Mesenchymal stem cell (in vitro differentiated cells and primary cell): ENCODE measurements around the gene IL21R.
A peak's percentile ranks its signal among the peaks of the same experiment; 100 is the strongest.
"Not testable (repeated sequence)": the region's sequence is repeated elsewhere in the genome, so short reads cannot be mapped to it uniquely, and the experiment has no call there.

Source experiments
- DNase-seq: peaks from one replicate; pipeline ENCODE4 v3.0.0-alpha.2; 2013
- H2AFZ ChIP-seq: one replicate; pipeline ENCODE4 v1.6.1; 2013; ENCODE audit warnings: low read depth, mild to moderate bottlenecking, control low read depth, inconsistent platforms, low read length, moderate library complexity
- H2AK5ac ChIP-seq: 2 replicates; pipeline ENCODE4 v1.6.1; 2013; ENCODE audit warnings: low read length, moderate library complexity, mild to moderate bottlenecking, inconsistent platforms; ENCODE audit not compliant: severe bottlenecking
- H2BK120ac ChIP-seq: one replicate; pipeline ENCODE4 v1.6.1; 2013; ENCODE audit warnings: low read depth, mild to moderate bottlenecking, inconsistent platforms, low read length, moderate library complexity
- H2BK12ac ChIP-seq, 2 experiments: one replicate each; pipeline ENCODE4 v1.6.1; 2013; ENCODE audit warnings: inconsistent platforms in 2 of 2, low read length in 2 of 2, mild to moderate bottlenecking in 2 of 2, moderate library complexity in 2 of 2, control low read depth in 1 of 2
- H2BK15ac ChIP-seq: one replicate; pipeline ENCODE4 v1.6.1; 2013; ENCODE audit warnings: mild to moderate bottlenecking, low read depth, inconsistent platforms; ENCODE audit not compliant: poor library complexity, severe bottlenecking
- H2BK5ac ChIP-seq: 2 replicates; pipeline ENCODE4 v1.6.1; 2013; ENCODE audit warnings: low read depth, mild to moderate bottlenecking, low read length, control low read depth, inconsistent platforms; ENCODE audit not compliant: poor library complexity, severe bottlenecking
- H3K14ac ChIP-seq, 2 experiments: one replicate each; pipeline ENCODE4 v1.6.1; 2013; ENCODE audit warnings: inconsistent platforms in 2 of 2, low read length in 2 of 2, control low read depth in 1 of 2, mild to moderate bottlenecking in 1 of 2, moderate library complexity in 1 of 2
- H3K18ac ChIP-seq, 2 experiments: one replicate each; pipeline ENCODE4 v1.6.1; 2013; ENCODE audit warnings: inconsistent platforms in 2 of 2, low read length in 2 of 2, control low read depth in 1 of 2, low read depth in 1 of 2, mild to moderate bottlenecking in 1 of 2
- H3K23ac ChIP-seq, 2 experiments: one replicate each; pipeline ENCODE4 v1.6.1; 2013; ENCODE audit warnings: inconsistent platforms in 2 of 2, low read length in 2 of 2, mild to moderate bottlenecking in 2 of 2, moderate library complexity in 2 of 2, control low read depth in 1 of 2
- H3K27ac ChIP-seq: 2 replicates; pipeline ENCODE4 v1.5.1; 2013; ENCODE audit warnings: mild to moderate bottlenecking, moderate library complexity, low read length, control low read depth, inconsistent platforms; ENCODE audit not compliant: poor library complexity, severe bottlenecking
- H3K27me3 ChIP-seq, 2 experiments: 2 replicates each; pipeline versions ENCODE4 v1.6.1 to v1.7.0; 2013; ENCODE audit warnings: low read length in 2 of 2, mild to moderate bottlenecking in 2 of 2, moderate library complexity in 2 of 2, control low read depth in 1 of 2, inconsistent platforms in 1 of 2; ENCODE audit not compliant: control insufficient read depth in 1 of 2, insufficient read depth in 1 of 2
- H3K36me3 ChIP-seq, 2 experiments: 2 replicates each; pipeline versions ENCODE4 v1.6.1 to v1.7.0; 2013; ENCODE audit warnings: low read length in 2 of 2, control low read depth in 1 of 2, inconsistent platforms in 1 of 2, low read depth in 1 of 2, mild to moderate bottlenecking in 1 of 2; ENCODE audit not compliant: insufficient read depth in 2 of 2, control insufficient read depth in 1 of 2
- H3K4ac ChIP-seq, 2 experiments: one replicate each; pipeline ENCODE4 v1.6.1; 2013; ENCODE audit warnings: inconsistent platforms in 2 of 2, low read length in 2 of 2, mild to moderate bottlenecking in 2 of 2, moderate library complexity in 2 of 2, control low read depth in 1 of 2, low read depth in 1 of 2
- H3K4me1 ChIP-seq: 2 replicates; pipeline ENCODE4 v1.6.1; 2013; ENCODE audit warnings: low read depth, low read length, control low read depth; ENCODE audit not compliant: control insufficient read depth, insufficient read depth
- H3K4me2 ChIP-seq: 2 replicates; pipeline ENCODE4 v1.6.1; 2013; ENCODE audit warnings: low read length, mild to moderate bottlenecking, inconsistent platforms; ENCODE audit not compliant: poor library complexity, severe bottlenecking
- H3K4me3 ChIP-seq, 2 experiments: 2 replicates each; pipeline versions ENCODE4 v1.5.1 to v1.7.0; 2013; ENCODE audit warnings: low read length in 2 of 2, mild to moderate bottlenecking in 2 of 2, control low read depth in 1 of 2, low read depth in 1 of 2; ENCODE audit not compliant: insufficient read depth in 1 of 2
- H3K79me1 ChIP-seq: replicated peaks from 2 replicates; pipeline ENCODE4 v1.6.1; 2013; ENCODE audit warnings: mild to moderate bottlenecking, control low read depth, low read length, inconsistent platforms; ENCODE audit not compliant: poor library complexity, severe bottlenecking
- H3K9ac ChIP-seq: 2 replicates; pipeline ENCODE4 v1.7.0; 2013; ENCODE audit warnings: mild to moderate bottlenecking, low read length, moderate library complexity
- H3K9me3 ChIP-seq: 2 replicates; pipeline ENCODE4 v1.7.0; 2013; ENCODE audit warnings: mild to moderate bottlenecking, low read length; ENCODE audit not compliant: control insufficient read depth
- H4K8ac ChIP-seq: one replicate; pipeline ENCODE4 v1.6.1; 2013; ENCODE audit warnings: inconsistent platforms, mild to moderate bottlenecking, low read length, moderate library complexity
- H4K91ac ChIP-seq: one replicate; pipeline ENCODE4 v1.6.1; 2013; ENCODE audit warnings: mild to moderate bottlenecking, low read length, inconsistent platforms
- WGBS: methylation state at CpG from one replicate; pipeline ENCODE4 v1.1.7; 2013; ENCODE audit warnings: mixed read lengths; 5-methylcytosine and 5-hydroxymethylcytosine counted together

IL21R gene

GRCh38 chr16:27432558-27432957, 30.6 kb downstream of the IL21R start:
- H3K4me1 ChIP-seq, result peaks cover 8% of the 10 kb centered on the region
- H4K91ac ChIP-seq, result no peak overlapping the region
- no peak overlapping the region for H2BK15ac ChIP-seq
- H3K4me3 ChIP-seq, result peak overlapping the region in 1 of 2 experiments; percentile 45
- no peak overlapping the region for H2BK12ac ChIP-seq
- peak; percentile 51 for DNase-seq
- H3K36me3 ChIP-seq, result no peaks in the 10 kb centered on the region
- H2AFZ ChIP-seq, result no peak overlapping the region
- no peak overlapping the region for H2AK5ac ChIP-seq
- no peak overlapping the region for H3K18ac ChIP-seq
- no peak overlapping the region for H3K4me2 ChIP-seq
- H3K9ac ChIP-seq, result peak overlapping the region; percentile 76
- no peak overlapping the region for H3K23ac ChIP-seq
- H3K9me3 ChIP-seq, result no peaks in the 10 kb centered on the region
- WGBS, result 37% methylated on average over 6 of the region's 6 CpGs
- H4K8ac ChIP-seq, result no peak overlapping the region
- no peak overlapping the region for H3K4ac ChIP-seq
- no peaks in the 10 kb centered on the region for H3K79me1 ChIP-seq
- no peak overlapping the region for H3K27ac ChIP-seq
- H2BK5ac ChIP-seq, result no peak overlapping the region
- H2BK120ac ChIP-seq, result no peak overlapping the region
- H3K14ac ChIP-seq, result no peak overlapping the region
- H3K27me3 ChIP-seq, result no peaks in the 10 kb centered on the region

DNA sequence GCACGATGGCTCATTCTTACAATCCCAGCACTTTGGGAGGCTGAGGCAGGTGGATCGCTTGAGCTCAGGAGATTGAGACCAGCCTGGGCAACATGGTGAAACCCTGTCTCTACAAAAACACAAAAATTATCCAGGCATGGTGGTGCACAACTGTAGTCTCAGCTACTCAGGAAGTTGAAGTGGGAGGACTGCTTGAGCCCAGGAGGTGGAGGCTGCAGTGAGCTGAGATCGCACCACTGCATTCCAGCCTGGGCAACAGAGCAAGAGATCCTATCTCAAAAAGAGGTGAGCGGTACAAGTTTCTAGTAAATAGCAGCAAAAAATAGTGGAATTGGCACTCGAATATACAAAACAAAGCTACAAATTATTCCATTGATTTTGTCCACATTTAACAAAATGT, 31.2 kb downstream of the IL21R start:
- not testable (repeated sequence) for H2BK5ac ChIP-seq, H3K27ac ChIP-seq, H2BK12ac ChIP-seq, H3K14ac ChIP-seq, H3K4me3 ChIP-seq, H2AFZ ChIP-seq, H2AK5ac ChIP-seq, H3K4me1 ChIP-seq, H2BK15ac ChIP-seq, H2BK120ac ChIP-seq, H3K79me1 ChIP-seq, H3K9me3 ChIP-seq, H3K23ac ChIP-seq, H3K36me3 ChIP-seq, H3K4me2 ChIP-seq, DNase-seq, H3K4ac ChIP-seq, H3K27me3 ChIP-seq, H3K18ac ChIP-seq, H4K91ac ChIP-seq, H4K8ac ChIP-seq
- WGBS, result 96% methylated on average over 3 of the region's 5 CpGs
- H3K9ac ChIP-seq, result peak overlapping the region; percentile 76

DNA sequence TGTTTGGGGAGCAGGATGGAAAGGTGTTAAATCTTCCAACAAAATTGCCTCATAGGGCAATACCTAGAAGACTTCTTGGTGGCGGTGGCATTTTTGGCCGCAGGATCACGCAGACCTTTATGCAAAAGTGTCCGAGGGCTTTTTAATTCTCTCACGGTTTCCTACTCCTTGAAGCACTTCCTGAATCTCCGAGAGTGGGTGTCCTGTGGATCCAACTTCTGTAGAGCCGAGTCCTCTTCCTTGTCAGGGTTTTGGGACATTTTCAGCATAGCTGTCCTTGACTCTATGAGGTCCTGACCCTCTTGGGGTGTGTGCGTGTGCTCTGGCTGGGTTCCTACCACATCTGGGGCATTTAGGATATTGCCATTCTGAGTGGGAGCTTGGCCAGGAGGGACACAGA, 31.7 kb downstream of the IL21R start:
- Histone ChIP-seq H3K36me3 (no peaks in the 10 kb centered on the region), H4K91ac (no peak overlapping the region), H2BK12ac (no peak overlapping the region), H3K14ac (no peak overlapping the region), H3K27ac (no peak overlapping the region), H3K9ac (no peak overlapping the region), H2BK5ac (no peak overlapping the region), H3K4me3 (no peak overlapping the region), H3K4me1 (peaks cover 8% of the 10 kb centered on the region), H3K27me3 (no peaks in the 10 kb centered on the region), H3K18ac (no peak overlapping the region), H2BK120ac (no peak overlapping the region), H2AK5ac (no peak overlapping the region), H3K79me1 (no peaks in the 10 kb centered on the region), H2BK15ac (no peak overlapping the region), H4K8ac (no peak overlapping the region), H3K4ac (no peak overlapping the region), H3K23ac (no peak overlapping the region), H2AFZ (no peak overlapping the region), H3K9me3 (no peaks in the 10 kb centered on the region), H3K4me2 (no peak overlapping the region)
- 92% methylated on average over 8 of the region's 8 CpGs for WGBS
- DNase-seq, result no peak

- Histone ChIP-seq H2BK120ac (no peak overlapping the region), H3K14ac (no peak overlapping the region), H3K18ac (no peak overlapping the region), H3K79me1 (no peaks in the 10 kb centered on the region), H2BK15ac (no peak overlapping the region), H2AK5ac (no peak overlapping the region), H3K27me3 (no peaks in the 10 kb centered on the region), H2AFZ (no peak overlapping the region), H3K27ac (no peak overlapping the region), H3K9me3 (no peaks in the 10 kb centered on the region), H3K4me1 (peaks cover 9% of the 10 kb centered on the region), H2BK12ac (no peak overlapping the region), H3K23ac (no peak overlapping the region), H3K36me3 (no peaks in the 10 kb centered on the region), H2BK5ac (no peak overlapping the region), H3K9ac (no peak overlapping the region), H4K8ac (no peak overlapping the region), H3K4ac (no peak overlapping the region), H3K4me3 (no peak overlapping the region), H4K91ac (no peak overlapping the region), H3K4me2 (no peak overlapping the region)
- no peak for DNase-seq
- 85% methylated on average over 16 of the region's 16 CpGs for WGBS
Measured at GRCh38 chr16:27434141-27435051, 32.4 kb downstream of the IL21R start.
